Activated naive CD8-positive, alpha-beta T cell treated with anti-CD3 and anti-CD28 coated beads, Interleukin-2, amount 50 U/mL, for 16 hours (primary cell): ENCODE results near the gene CMTM6.
"Not testable (repeated sequence)": the region's sequence is repeated elsewhere in the genome, so short reads cannot be mapped to it uniquely, and the experiment has no call there.

Experiments used
- DNase-seq: peaks from one replicate; pipeline ENCODE4 v3.0.0-alpha.2; 2020; ENCODE audit warnings: low read depth, low spot score

Gene CMTM6

GRCh38 chr3:32499585-32499984, 3.1 kb downstream of the CMTM6 start:
- DNase-seq = no peak

- no peak for DNase-seq
These were observed 3.7 kb downstream of the CMTM6 start for GRCh38 chr3:32498992-32499391.

GRCh38 chr3:32498252-32498651, 4.4 kb downstream of the CMTM6 start:
- no peak for DNase-seq

GRCh38 chr3:32495609-32496008, 7.0 kb downstream of the CMTM6 start:
- no peak for DNase-seq

GRCh38 chr3:32495085-32495484, 7.6 kb downstream of the CMTM6 start:
- no peak for DNase-seq

GRCh38 chr3:32493437-32494414, 8.9 kb downstream of the CMTM6 start:
- no peak for DNase-seq

GRCh38 chr3:32492684-32493436, 9.8 kb downstream of the CMTM6 start:
- DNase-seq = no peak

GRCh38 chr3:32488474-32489008, 14.1 kb downstream of the CMTM6 start:
- DNase-seq = no peak

GRCh38 chr3:32487781-32488473, 14.7 kb downstream of the CMTM6 start:
- DNase-seq = no peak

GRCh38 chr3:32484436-32484835, 18.2 kb downstream of the CMTM6 start:
- DNase-seq = no peak

- DNase-seq = no peak
These were observed 18.9 kb downstream of the CMTM6 start for GRCh38 chr3:32483772-32484171.

GRCh38 chr3:32482693-32483092, 20.0 kb downstream of the CMTM6 start:
- DNase-seq = no peak

GRCh38 chr3:32481791-32482631, 20.6 kb downstream of the CMTM6 start:
- DNase-seq = no peak

GRCh38 chr3:32480604-32481003, 22.0 kb downstream of the CMTM6 start:
- no peak for DNase-seq

- no peak for DNase-seq
These were observed 28.5 kb downstream of the CMTM6 start for GRCh38 chr3:32474201-32474600.

- DNase-seq = not testable (repeated sequence)
These were observed 30.5 kb downstream of the CMTM6 start for GRCh38 chr3:32472151-32472550.

GRCh38 chr3:32471246-32471645, 31.4 kb downstream of the CMTM6 start:
- no peak for DNase-seq

GRCh38 chr3:32470362-32470761, 32.3 kb downstream of the CMTM6 start:
- DNase-seq = no peak

GRCh38 chr3:32469151-32469874, 33.3 kb downstream of the CMTM6 start:
- no peak for DNase-seq
